ENCODE results near the gene SPECC1L.
"Not testable (repeated sequence)": the region's sequence is repeated elsewhere in the genome, so short reads cannot be mapped to it uniquely, and the experiment has no call there.

Gene SPECC1L

GRCh38 chr22:24247564-24248344 is 22.9 kb upstream of the SPECC1L start:
- H3K9me3 ChIP-seq (ENCODE audit: control insufficient read depth in 1 of 2, low read length in 2 of 2): no peaks in the 10 kb centered on the region
- H3K27ac ChIP-seq (ENCODE audit: low read length): no peak overlapping the region
- no peaks in the 10 kb centered on the region for H3K27me3 ChIP-seq (ENCODE audit: low read depth, low read length)
- H3K4me1 ChIP-seq (ENCODE audit: control insufficient read depth in 1 of 2, insufficient read depth in 2 of 2, low read length in 2 of 2): peaks cover 0 to 15% of the 10 kb centered on the region in 2 donors
- no peak overlapping the region for H3K4me3 ChIP-seq (ENCODE audit: low read depth in 1 of 2, low read length in 2 of 2)
- no peaks in the 10 kb centered on the region for H3K36me3 ChIP-seq (ENCODE audit: control insufficient read depth in 1 of 2, insufficient read depth in 2 of 2, low read length in 2 of 2)

- peaks cover 0 to 15% of the 10 kb centered on the region in 2 donors for H3K4me1 ChIP-seq (ENCODE audit: control insufficient read depth in 1 of 2, insufficient read depth in 2 of 2, low read length in 2 of 2)
- not testable (repeated sequence) for H3K4me3 ChIP-seq (ENCODE audit: low read depth in 1 of 2, low read length in 2 of 2); H3K36me3 ChIP-seq (ENCODE audit: control insufficient read depth in 1 of 2, insufficient read depth in 2 of 2, low read length in 2 of 2); H3K9me3 ChIP-seq (ENCODE audit: control insufficient read depth in 1 of 2, low read length in 2 of 2); H3K27ac ChIP-seq (ENCODE audit: low read length); H3K27me3 ChIP-seq (ENCODE audit: low read depth, low read length)
Measured at GRCh38 chr22:24248611-24249010, 22.0 kb upstream of the SPECC1L start.

GRCh38 chr22:24249413-24249812 is 21.2 kb upstream of the SPECC1L start:
- H3K27ac ChIP-seq (ENCODE audit: low read length); H3K9me3 ChIP-seq (ENCODE audit: control insufficient read depth in 1 of 2, low read length in 2 of 2); H3K27me3 ChIP-seq (ENCODE audit: low read depth, low read length); H3K36me3 ChIP-seq (ENCODE audit: control insufficient read depth in 1 of 2, insufficient read depth in 2 of 2, low read length in 2 of 2); H3K4me3 ChIP-seq (ENCODE audit: low read depth in 1 of 2, low read length in 2 of 2): not testable (repeated sequence)
- peaks cover 0 to 12% of the 10 kb centered on the region in 2 donors for H3K4me1 ChIP-seq (ENCODE audit: control insufficient read depth in 1 of 2, insufficient read depth in 2 of 2, low read length in 2 of 2)

GRCh38 chr22:24251286-24251685 is 19.3 kb upstream of the SPECC1L start:
- H3K27me3 ChIP-seq (ENCODE audit: low read depth, low read length); H3K27ac ChIP-seq (ENCODE audit: low read length); H3K4me1 ChIP-seq (ENCODE audit: control insufficient read depth in 1 of 2, insufficient read depth in 2 of 2, low read length in 2 of 2); H3K36me3 ChIP-seq (ENCODE audit: control insufficient read depth in 1 of 2, insufficient read depth in 2 of 2, low read length in 2 of 2); H3K4me3 ChIP-seq (ENCODE audit: low read depth in 1 of 2, low read length in 2 of 2); H3K9me3 ChIP-seq (ENCODE audit: control insufficient read depth in 1 of 2, low read length in 2 of 2): not testable (repeated sequence)

- not testable (repeated sequence) for H3K9me3 ChIP-seq (ENCODE audit: control insufficient read depth in 1 of 2, low read length in 2 of 2); H3K27me3 ChIP-seq (ENCODE audit: low read depth, low read length); H3K36me3 ChIP-seq (ENCODE audit: control insufficient read depth in 1 of 2, insufficient read depth in 2 of 2, low read length in 2 of 2); H3K4me3 ChIP-seq (ENCODE audit: low read depth in 1 of 2, low read length in 2 of 2); H3K4me1 ChIP-seq (ENCODE audit: control insufficient read depth in 1 of 2, insufficient read depth in 2 of 2, low read length in 2 of 2); H3K27ac ChIP-seq (ENCODE audit: low read length)
Measured at GRCh38 chr22:24253126-24253525, 17.5 kb upstream of the SPECC1L start.

- H3K36me3 ChIP-seq (ENCODE audit: control insufficient read depth in 1 of 2, insufficient read depth in 2 of 2, low read length in 2 of 2); H3K27me3 ChIP-seq (ENCODE audit: low read depth, low read length); H3K9me3 ChIP-seq (ENCODE audit: control insufficient read depth in 1 of 2, low read length in 2 of 2); H3K4me1 ChIP-seq (ENCODE audit: control insufficient read depth in 1 of 2, insufficient read depth in 2 of 2, low read length in 2 of 2); H3K27ac ChIP-seq (ENCODE audit: low read length); H3K4me3 ChIP-seq (ENCODE audit: low read depth in 1 of 2, low read length in 2 of 2): not testable (repeated sequence)
Measured at GRCh38 chr22:24256136-24256535, 14.5 kb upstream of the SPECC1L start.

GRCh38 chr22:24256736-24257135 is 13.9 kb upstream of the SPECC1L start:
- not testable (repeated sequence) for H3K4me1 ChIP-seq (ENCODE audit: control insufficient read depth in 1 of 2, insufficient read depth in 2 of 2, low read length in 2 of 2); H3K27ac ChIP-seq (ENCODE audit: low read length); H3K4me3 ChIP-seq (ENCODE audit: low read depth in 1 of 2, low read length in 2 of 2); H3K36me3 ChIP-seq (ENCODE audit: control insufficient read depth in 1 of 2, insufficient read depth in 2 of 2, low read length in 2 of 2); H3K27me3 ChIP-seq (ENCODE audit: low read depth, low read length); H3K9me3 ChIP-seq (ENCODE audit: control insufficient read depth in 1 of 2, low read length in 2 of 2)

- not testable (repeated sequence) for H3K27ac ChIP-seq (ENCODE audit: low read length); H3K27me3 ChIP-seq (ENCODE audit: low read depth, low read length)
Measured at GRCh38 chr22:24259459-24259858, 11.2 kb upstream of the SPECC1L start.

GRCh38 chr22:24262185-24262749 is 8.4 kb upstream of the SPECC1L start:
- H3K9me3 ChIP-seq (ENCODE audit: control insufficient read depth in 1 of 2, low read length in 2 of 2); H3K36me3 ChIP-seq (ENCODE audit: control insufficient read depth in 1 of 2, insufficient read depth in 2 of 2, low read length in 2 of 2); H3K27me3 ChIP-seq (ENCODE audit: low read depth, low read length); H3K27ac ChIP-seq (ENCODE audit: low read length); H3K4me1 ChIP-seq (ENCODE audit: control insufficient read depth in 1 of 2, insufficient read depth in 2 of 2, low read length in 2 of 2); H3K4me3 ChIP-seq (ENCODE audit: low read depth in 1 of 2, low read length in 2 of 2): not testable (repeated sequence)

More at GRCh38 chr22:24259459-24259858, 11.2 kb upstream of the SPECC1L start:
- H3K4me1 ChIP-seq (ENCODE audit: control insufficient read depth in 1 of 2, insufficient read depth in 2 of 2, low read length in 2 of 2); H3K36me3 ChIP-seq (ENCODE audit: control insufficient read depth in 1 of 2, insufficient read depth in 2 of 2, low read length in 2 of 2); H3K9me3 ChIP-seq (ENCODE audit: control insufficient read depth in 1 of 2, low read length in 2 of 2); H3K4me3 ChIP-seq (ENCODE audit: low read depth in 1 of 2, low read length in 2 of 2): not testable (repeated sequence)

GRCh38 chr22:24263479-24263878 is 7.2 kb upstream of the SPECC1L start:
- not testable (repeated sequence) for H3K4me1 ChIP-seq (ENCODE audit: control insufficient read depth in 1 of 2, insufficient read depth in 2 of 2, low read length in 2 of 2); H3K36me3 ChIP-seq (ENCODE audit: control insufficient read depth in 1 of 2, insufficient read depth in 2 of 2, low read length in 2 of 2)

GRCh38 chr22:24264329-24264896 is 6.2 kb upstream of the SPECC1L start:
- H3K4me1 ChIP-seq (ENCODE audit: control insufficient read depth in 1 of 2, insufficient read depth in 2 of 2, low read length in 2 of 2); H3K36me3 ChIP-seq (ENCODE audit: control insufficient read depth in 1 of 2, insufficient read depth in 2 of 2, low read length in 2 of 2); H3K9me3 ChIP-seq (ENCODE audit: control insufficient read depth in 1 of 2, low read length in 2 of 2); H3K4me3 ChIP-seq (ENCODE audit: low read depth in 1 of 2, low read length in 2 of 2); H3K27ac ChIP-seq (ENCODE audit: low read length); H3K27me3 ChIP-seq (ENCODE audit: low read depth, low read length): not testable (repeated sequence)

More at GRCh38 chr22:24263479-24263878, 7.2 kb upstream of the SPECC1L start:
- not testable (repeated sequence) for H3K9me3 ChIP-seq (ENCODE audit: control insufficient read depth in 1 of 2, low read length in 2 of 2); H3K4me3 ChIP-seq (ENCODE audit: low read depth in 1 of 2, low read length in 2 of 2); H3K27ac ChIP-seq (ENCODE audit: low read length); H3K27me3 ChIP-seq (ENCODE audit: low read depth, low read length)

- Histone ChIP-seq H3K27ac (ENCODE audit: low read length) (no peak overlapping the region), H3K36me3 (ENCODE audit: control insufficient read depth in 1 of 2, insufficient read depth in 2 of 2, low read length in 2 of 2) (peaks cover 0 to under 1% of the 10 kb centered on the region in 2 donors), H3K9me3 (ENCODE audit: control insufficient read depth in 1 of 2, low read length in 2 of 2) (no peaks in the 10 kb centered on the region), H3K4me3 (ENCODE audit: low read depth in 1 of 2, low read length in 2 of 2) (no peak overlapping the region), H3K4me1 (ENCODE audit: control insufficient read depth in 1 of 2, insufficient read depth in 2 of 2, low read length in 2 of 2) (no peaks in the 10 kb centered on the region), H3K27me3 (ENCODE audit: low read depth, low read length) (no peaks in the 10 kb centered on the region)
Measured at GRCh38 chr22:24265734-24266133, 4.9 kb upstream of the SPECC1L start.

All from muscle layer of duodenum (tissue), 2 donors.